ENCODE data around the gene CEP68.

DNA sequence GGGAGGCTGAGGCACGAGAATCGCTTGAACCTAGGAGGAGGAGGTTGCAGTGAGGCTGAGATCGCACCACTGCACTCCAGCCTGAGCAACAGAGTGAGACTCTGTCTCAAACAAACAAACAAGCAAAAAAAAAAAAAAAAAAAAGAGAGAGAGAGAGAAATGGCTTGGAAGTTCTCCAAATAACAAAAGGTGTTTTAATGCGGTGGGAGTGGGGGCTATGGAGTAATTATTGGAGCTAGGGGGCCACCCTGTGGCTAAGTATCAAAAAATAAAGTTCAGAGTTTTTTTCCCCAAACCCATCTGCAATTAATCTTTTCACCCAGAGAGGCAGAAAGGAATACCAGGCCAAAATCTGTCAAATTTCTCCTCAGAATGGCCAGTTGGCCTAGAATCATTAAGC lies 23.0 kb upstream of the CEP68 start:
- TF ChIP-seq EZH2phosphoT487 (conservative IDR thresholded peaks at IDR 0.05; ENCODE audit: low read length), result no peak
- TF ChIP-seq, protein P1, sequence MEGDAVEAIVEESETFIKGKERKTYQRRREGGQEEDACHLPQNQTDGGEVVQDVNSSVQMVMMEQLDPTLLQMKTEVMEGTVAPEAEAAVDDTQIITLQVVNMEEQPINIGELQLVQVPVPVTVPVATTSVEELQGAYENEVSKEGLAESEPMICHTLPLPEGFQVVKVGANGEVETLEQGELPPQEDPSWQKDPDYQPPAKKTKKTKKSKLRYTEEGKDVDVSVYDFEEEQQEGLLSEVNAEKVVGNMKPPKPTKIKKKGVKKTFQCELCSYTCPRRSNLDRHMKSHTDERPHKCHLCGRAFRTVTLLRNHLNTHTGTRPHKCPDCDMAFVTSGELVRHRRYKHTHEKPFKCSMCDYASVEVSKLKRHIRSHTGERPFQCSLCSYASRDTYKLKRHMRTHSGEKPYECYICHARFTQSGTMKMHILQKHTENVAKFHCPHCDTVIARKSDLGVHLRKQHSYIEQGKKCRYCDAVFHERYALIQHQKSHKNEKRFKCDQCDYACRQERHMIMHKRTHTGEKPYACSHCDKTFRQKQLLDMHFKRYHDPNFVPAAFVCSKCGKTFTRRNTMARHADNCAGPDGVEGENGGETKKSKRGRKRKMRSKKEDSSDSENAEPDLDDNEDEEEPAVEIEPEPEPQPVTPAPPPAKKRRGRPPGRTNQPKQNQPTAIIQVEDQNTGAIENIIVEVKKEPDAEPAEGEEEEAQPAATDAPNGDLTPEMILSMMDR (IDR thresholded peaks at IDR 0.05; ENCODE audit: insufficient read depth, low read length, poor library complexity, severe bottlenecking), result peak; percentile 14

Measured in SU-DHL-6 (cell line).